Fibroblast of lung (primary cell): ENCODE measurements around the gene PXYLP1. TPM values are rescaled to one million over a fixed set of nuclear protein-coding genes. Genes with fewer than 3 reads are reported as not detected.

Source experiments
- DNase-seq, 2 donors: peaks; one replicate each; pipeline versions ENCODE4 v3.0.0 to v3.0.0-alpha.2; 2010; ENCODE audit warnings: low read depth in 2 of 2
- H2AFZ ChIP-seq: 2 replicates; pipeline ENCODE4 v1.5.1; 2012; ENCODE audit warnings: low read length, control low read depth, inconsistent platforms
- H3K27ac ChIP-seq: 2 replicates; pipeline ENCODE4 v1.5.1; 2011; ENCODE audit warnings: low read length, control low read depth; ENCODE audit not compliant: insufficient read depth
- H3K27me3 ChIP-seq: 2 replicates; pipeline ENCODE4 v1.5.1; 2011; ENCODE audit warnings: mild to moderate bottlenecking, low read length; ENCODE audit not compliant: control insufficient read depth, insufficient read depth
- H3K36me3 ChIP-seq: 2 replicates; pipeline ENCODE4 v1.5.1; 2011; ENCODE audit warnings: low read length; ENCODE audit not compliant: control insufficient read depth, insufficient read depth
- H3K4me1 ChIP-seq: 2 replicates; pipeline ENCODE4 v1.5.1; 2011; ENCODE audit warnings: low read length; ENCODE audit not compliant: control insufficient read depth, insufficient read depth; ENCODE audit errors: extremely low read depth
- H3K4me2 ChIP-seq: 2 replicates; pipeline ENCODE4 v1.5.1; 2011; ENCODE audit warnings: low read length, control low read depth; ENCODE audit not compliant: insufficient read depth; ENCODE audit errors: extremely low read depth
- H3K4me3 ChIP-seq, 4 experiments: fragments of 200-600 bp in 1 of 4; sonication (generic) in 1 of 4; replicated peaks in 1 of 4; 2 replicates each; pipeline ENCODE4 v1.5.1; 2011 to 2016; ENCODE audit warnings: low read length in 4 of 4, low read depth in 3 of 4, mild to moderate bottlenecking in 3 of 4, control low read depth in 2 of 4, inconsistent platforms in 1 of 4, mixed read lengths in 1 of 4; ENCODE audit not compliant: insufficient read depth in 1 of 4; ENCODE audit errors: control extremely low read depth in 1 of 4
- H3K79me2 ChIP-seq: 2 replicates; pipeline ENCODE4 v1.5.1; 2012; ENCODE audit warnings: mild to moderate bottlenecking, low read length, inconsistent platforms; ENCODE audit not compliant: control insufficient read depth, insufficient read depth
- H3K9ac ChIP-seq: 2 replicates; pipeline ENCODE4 v1.5.1; 2011; ENCODE audit warnings: mild to moderate bottlenecking, low read length, control low read depth; ENCODE audit not compliant: insufficient read depth
- H3K9me3 ChIP-seq: 2 replicates; pipeline ENCODE4 v1.5.1; 2012; ENCODE audit warnings: low read depth, low read length; ENCODE audit not compliant: control insufficient read depth, insufficient read depth
- H4K20me1 ChIP-seq: 2 replicates; pipeline ENCODE4 v1.5.1; 2011; ENCODE audit warnings: low read length; ENCODE audit not compliant: control insufficient read depth, insufficient read depth; ENCODE audit errors: extremely low read depth
- EZH2 ChIP-seq: IDR thresholded peaks from 2 replicates; pipeline ENCODE4 v1.5.1; 2012; ENCODE audit warnings: low read length, control low read depth, mild to moderate bottlenecking; ENCODE audit errors: missing control alignments
- polyA plus RNA-seq, 2 donors: library from polyadenylated mRNA; depleted of rRNA in 1 of 2; stranded (reverse) in 1 of 2; unstranded in 1 of 2; fragments of >200 nt; gene quantifications; 2 replicates each; pipeline ENCODE4 v1.2.1, GENCODE V29; 2011 to 2012; ENCODE audit warnings: missing spikeins in 1 of 2
- total RNA-seq: library from RNA; depleted of rRNA; stranded (reverse); fragments of >200 nt; gene quantifications from 2 replicates; pipeline ENCODE4 v1.2.1, GENCODE V29; 2014
- TF ChIP-seq, protein P1 (sequence below), 2 donors: IDR thresholded peaks in 1 of 2; conservative IDR thresholded peaks in 1 of 2; 1 replicate in 1 of 2; 2 replicates in 1 of 2; pipeline ENCODE4 v1.5.1; 2011 to 2012; ENCODE audit warnings: low read length in 2 of 2, control low read depth in 1 of 2, inconsistent platforms in 1 of 2, low read depth in 1 of 2, mild to moderate bottlenecking in 1 of 2

PXYLP1 gene
- total and polyA plus RNA-seq, 2 donors (not counting 1 experiment from before 2014, with no cell fraction given) = 5.1 to 7.0 TPM

DNA sequence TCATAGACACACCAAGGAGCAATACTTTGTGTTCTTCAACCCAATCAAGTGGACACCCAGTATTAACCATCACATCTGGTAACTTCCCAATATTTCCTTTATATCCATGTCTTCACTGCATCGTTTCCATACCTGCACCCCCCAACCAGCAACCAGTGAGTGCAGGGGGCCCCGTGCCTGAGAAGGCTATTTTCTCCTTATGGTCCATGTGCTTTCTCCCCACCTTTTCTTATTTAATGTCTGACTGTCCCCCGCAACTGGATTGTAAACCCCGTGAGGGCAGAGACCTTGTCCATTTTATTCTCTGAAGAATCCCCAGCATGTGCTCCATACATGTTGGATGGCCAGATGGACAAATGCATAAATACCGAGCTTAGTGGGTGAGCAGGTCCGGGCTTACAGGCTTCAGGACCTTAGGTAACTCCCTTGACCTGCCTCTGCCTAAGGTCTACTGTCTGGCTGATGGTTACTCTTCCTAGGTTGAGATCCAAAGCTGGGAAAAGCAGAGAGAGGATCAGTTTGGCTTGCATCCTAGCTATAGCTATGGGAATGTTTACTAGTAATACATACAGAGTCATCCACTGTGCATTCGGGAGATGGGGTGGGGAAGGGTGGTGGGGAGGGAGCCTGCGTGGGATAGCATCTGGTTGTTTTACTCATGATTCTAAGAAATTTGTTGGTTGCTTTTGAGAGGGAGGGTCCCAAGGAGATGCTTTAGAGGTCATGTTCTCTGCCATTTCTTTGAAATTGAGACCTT, 41.5 kb downstream of the PXYLP1 start:
- H3K9me3 ChIP-seq = no peaks in the 10 kb centered on the region
- H3K27ac ChIP-seq = no peak overlapping the region
- no peak overlapping the region for H3K9ac ChIP-seq
- H2AFZ ChIP-seq = no peak overlapping the region
- H4K20me1 ChIP-seq = no peaks in the 10 kb centered on the region
- no peak overlapping the region for H3K4me2 ChIP-seq
- no peaks in the 10 kb centered on the region for H3K4me1 ChIP-seq
- H3K27me3 ChIP-seq = no peaks in the 10 kb centered on the region
- no peak overlapping the region for H3K4me3 ChIP-seq
- H3K79me2 ChIP-seq = no peaks in the 10 kb centered on the region
- peak in 1 of 2 donors; percentile 9 for DNase-seq
- no peaks in the 10 kb centered on the region for H3K36me3 ChIP-seq
- TF ChIP-seq, protein P1, sequence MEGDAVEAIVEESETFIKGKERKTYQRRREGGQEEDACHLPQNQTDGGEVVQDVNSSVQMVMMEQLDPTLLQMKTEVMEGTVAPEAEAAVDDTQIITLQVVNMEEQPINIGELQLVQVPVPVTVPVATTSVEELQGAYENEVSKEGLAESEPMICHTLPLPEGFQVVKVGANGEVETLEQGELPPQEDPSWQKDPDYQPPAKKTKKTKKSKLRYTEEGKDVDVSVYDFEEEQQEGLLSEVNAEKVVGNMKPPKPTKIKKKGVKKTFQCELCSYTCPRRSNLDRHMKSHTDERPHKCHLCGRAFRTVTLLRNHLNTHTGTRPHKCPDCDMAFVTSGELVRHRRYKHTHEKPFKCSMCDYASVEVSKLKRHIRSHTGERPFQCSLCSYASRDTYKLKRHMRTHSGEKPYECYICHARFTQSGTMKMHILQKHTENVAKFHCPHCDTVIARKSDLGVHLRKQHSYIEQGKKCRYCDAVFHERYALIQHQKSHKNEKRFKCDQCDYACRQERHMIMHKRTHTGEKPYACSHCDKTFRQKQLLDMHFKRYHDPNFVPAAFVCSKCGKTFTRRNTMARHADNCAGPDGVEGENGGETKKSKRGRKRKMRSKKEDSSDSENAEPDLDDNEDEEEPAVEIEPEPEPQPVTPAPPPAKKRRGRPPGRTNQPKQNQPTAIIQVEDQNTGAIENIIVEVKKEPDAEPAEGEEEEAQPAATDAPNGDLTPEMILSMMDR (conservative IDR thresholded peaks at IDR 0.05 in 1 of 2, IDR thresholded peaks at IDR 0.05 in 1 of 2; ENCODE audit: low read depth in 1 of 2, low read length in 2 of 2) = no peak
- no peak for TF ChIP-seq EZH2

DNA sequence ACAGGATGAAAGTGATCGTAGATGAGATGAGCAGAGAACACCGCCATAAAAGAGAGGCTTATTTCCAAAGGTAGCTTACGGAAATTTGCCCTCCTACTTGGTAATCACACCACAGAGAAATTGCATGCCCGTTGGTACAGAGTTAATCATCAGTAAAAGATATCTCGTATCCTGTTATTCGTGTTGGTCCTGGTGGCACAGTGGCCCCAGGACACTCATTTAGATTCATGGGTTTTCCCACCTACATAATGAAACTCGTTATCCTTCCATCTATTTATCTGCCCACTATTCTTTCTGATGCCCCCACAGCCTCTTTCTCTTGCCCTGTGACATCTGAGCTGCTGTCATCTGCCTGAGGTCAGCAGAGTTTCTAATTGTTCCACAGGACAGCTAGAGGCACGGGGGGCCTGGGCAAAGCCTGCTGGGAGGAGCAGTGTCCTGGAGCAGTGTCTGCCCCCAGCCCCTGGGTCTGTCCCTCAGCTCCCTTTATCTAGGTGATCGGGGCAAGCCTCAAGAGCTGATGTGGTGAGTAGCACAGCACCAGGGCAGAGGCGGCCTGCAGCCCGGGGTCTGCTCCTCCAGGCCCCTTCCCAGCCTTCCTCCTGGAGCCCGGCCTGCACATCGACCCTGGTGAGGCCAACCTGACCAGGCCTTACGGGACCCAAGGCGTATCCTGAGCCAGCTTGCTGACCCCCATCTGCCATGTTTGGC, 42.2 kb downstream of the PXYLP1 start:
- H3K36me3 ChIP-seq = no peaks in the 10 kb centered on the region

More for the DNA sequence above, 42.2 kb downstream of the PXYLP1 start:
- no peaks in the 10 kb centered on the region for H3K27me3 ChIP-seq
- H3K4me2 ChIP-seq = no peak overlapping the region
- H3K9ac ChIP-seq = no peak overlapping the region
- H2AFZ ChIP-seq = no peak overlapping the region
- H3K9me3 ChIP-seq = no peaks in the 10 kb centered on the region
- H3K4me1 ChIP-seq = no peaks in the 10 kb centered on the region
- no peaks in the 10 kb centered on the region for H3K79me2 ChIP-seq
- H4K20me1 ChIP-seq = no peaks in the 10 kb centered on the region
- H3K27ac ChIP-seq = no peak overlapping the region
- DNase-seq = no peak
- no peak overlapping the region for H3K4me3 ChIP-seq
- no peak for TF ChIP-seq EZH2
- TF ChIP-seq, protein P1 (conservative IDR thresholded peaks at IDR 0.05 in 1 of 2, IDR thresholded peaks at IDR 0.05 in 1 of 2; ENCODE audit: low read depth in 1 of 2, low read length in 2 of 2) = no peak
